Kidney (tissue), 14 donors: ENCODE measurements around the gene LRRK1. TPM values are rescaled to one million over a fixed set of nuclear protein-coding genes. Genes with fewer than 3 reads are reported as not detected.

Experiments
- DNase-seq, 5 donors: peaks; one replicate each; pipeline ENCODE4 v3.0.0-alpha.2; 2013 to 2020
- FAIRE-seq: peaks from 2 replicates; lab custom pipeline; 2012; peaks lifted over from hg19 to GRCh38; lab: Jason Lieb, UNC
- H3K27ac ChIP-seq, 2 donors: one replicate each; pipeline ENCODE4 v1.7.0; 2013; ENCODE audit warnings: low read depth in 2 of 2, low read length in 2 of 2, inconsistent platforms in 1 of 2
- H3K27me3 ChIP-seq: one replicate; pipeline ENCODE4 v1.7.1; 2013; ENCODE audit warnings: low read length, inconsistent platforms; ENCODE audit not compliant: control insufficient read depth, insufficient read depth
- H3K36me3 ChIP-seq, 3 donors: one replicate each; pipeline versions ENCODE4 v1.7.0 to v1.7.1; 2013; ENCODE audit warnings: low read length in 3 of 3, control low read depth in 1 of 3, inconsistent platforms in 1 of 3; ENCODE audit not compliant: insufficient read depth in 3 of 3, control insufficient read depth in 2 of 3
- H3K4me1 ChIP-seq, 3 donors: one replicate each; pipeline versions ENCODE4 v1.7.0 to v1.7.1; 2013; ENCODE audit warnings: low read length in 3 of 3, inconsistent platforms in 1 of 3, low read depth in 1 of 3; ENCODE audit not compliant: control insufficient read depth in 2 of 3, insufficient read depth in 2 of 3
- H3K4me3 ChIP-seq, 3 donors: one replicate each; pipeline versions ENCODE4 v1.7.0 to v1.8.1; 2013; ENCODE audit warnings: low read length in 3 of 3, control low read depth in 1 of 3, inconsistent platforms in 1 of 3
- H3K9ac ChIP-seq, 3 donors: one replicate each; pipeline versions ENCODE4 v1.7.0 to v1.7.1; 2013; ENCODE audit warnings: low read length in 3 of 3, control low read depth in 1 of 3, inconsistent platforms in 1 of 3
- H3K9me3 ChIP-seq, 3 donors: one replicate each; pipeline versions ENCODE4 v1.7.0 to v1.7.1; 2013; ENCODE audit warnings: low read length in 3 of 3, control low read depth in 1 of 3, inconsistent platforms in 1 of 3; ENCODE audit not compliant: control insufficient read depth in 2 of 3, insufficient read depth in 1 of 3
- CTCF ChIP-seq: IDR thresholded peaks from 3 replicates; pipeline ENCODE4 v1.5.1; 2012; ENCODE audit warnings: mild to moderate bottlenecking, moderate library complexity, borderline replicate concordance; ENCODE audit not compliant: insufficient read depth; ENCODE audit errors: extremely low read depth
- intact Hi-C: fragments of 100-400 bp; cut with DNase I; formaldehyde crosslinking; loops from one replicate; pipeline ENCODE4 v1.11.1; 2022
- polyA plus RNA-seq: library from polyadenylated mRNA; stranded (reverse); fragments of 350-450 nt; fragmentation: Illumina TruSeq; extraction: RNeasy Lipid Tissue Mini Kit (QIAGEN cat#74804); gene quantifications from one replicate; pipeline ENCODE4 v1.2.3, GENCODE V29; 2014; ENCODE audit warnings: low read depth, low replicate concordance; ENCODE audit not compliant: insufficient read depth
- total RNA-seq: library from RNA; stranded (reverse); fragmentation: NEBNext Ultra II Directional; extraction: Animal tissue kit (Norgen Biotek cat#: 25700); gene quantifications from one replicate; pipeline ENCODE4 v1.2.1, GENCODE V29; 2021
- donor health status: control.
- donor health status: control.
- donor health status: control.
- donor health status: control.
- donor health status: control.
- donor health status: DM: yes; HTN: yes; CAD: no.
- donor health status: Normal renal cell carcinoma (clear cell type).

LRRK1 gene
- total and polyA plus RNA-seq, 2 donors from 2014 or later, result 1.1 to 24.9 TPM

- TF ChIP-seq CTCF, result no peak
- no peak for FAIRE-seq
Measured at GRCh38 chr15:100901296-100901695, 17.9 kb upstream of the LRRK1 start.

GRCh38 chr15:100901702-100902435, 17.3 kb upstream of the LRRK1 start:
- Histone ChIP-seq H3K4me3 (peak overlapping the region in 2 of 3 donors; percentile 39 to 40), H3K9me3 (no peaks in the 10 kb centered on the region), H3K27ac (no peak overlapping the region), H3K36me3 (no peaks in the 10 kb centered on the region), H3K9ac (no peak overlapping the region), H3K4me1 (peaks cover 0 to 8% (median 6%) of the 10 kb centered on the region in 3 donors), H3K27me3 (no peaks in the 10 kb centered on the region)
- intact Hi-C loops, result no loop called here
- TF ChIP-seq CTCF, result no peak
- DNase-seq (peak in 1 of 5 donors; percentile 45), FAIRE-seq (no peak)

More at GRCh38 chr15:100901296-100901695, 17.9 kb upstream of the LRRK1 start:
- Histone ChIP-seq H3K36me3 (no peaks in the 10 kb centered on the region), H3K9me3 (no peaks in the 10 kb centered on the region), H3K27ac (no peak overlapping the region), H3K4me1 (peaks cover 0 to 8% (median 6%) of the 10 kb centered on the region in 3 donors), H3K4me3 (no peak overlapping the region), H3K27me3 (no peaks in the 10 kb centered on the region), H3K9ac (no peak overlapping the region)
- intact Hi-C loops, result no loop called here
- no peak for DNase-seq

GRCh38 chr15:100902436-100903167, 16.6 kb upstream of the LRRK1 start:
- no peak for FAIRE-seq

More at GRCh38 chr15:100902436-100903167, 16.6 kb upstream of the LRRK1 start:
- Histone ChIP-seq H3K4me1 (peaks cover 0 to 8% (median 6%) of the 10 kb centered on the region in 3 donors), H3K9ac (no peak overlapping the region), H3K36me3 (no peaks in the 10 kb centered on the region), H3K4me3 (peak overlapping the region; percentile 26 to 40 (median 39)), H3K27me3 (no peaks in the 10 kb centered on the region), H3K27ac (peak overlapping the region; percentile 70 to 74), H3K9me3 (no peaks in the 10 kb centered on the region)
- DNase-seq, result peak; percentile 85 to 94 (median 88)
- TF ChIP-seq CTCF, result no peak
- intact Hi-C loops, result no loop called here
